ENCODE measurements around the gene DMKN. TPM values are rescaled to one million over a fixed set of nuclear protein-coding genes. Genes with fewer than 3 reads are reported as not detected.
A peak's percentile ranks its signal among the peaks of the same experiment; 100 is the strongest.

The DMKN gene
- total RNA-seq, 3 donors from 2014 or later (not counting 1 experiment from before 2014, with no cell fraction given), result 10.7 to 15.3 (median 11.3) TPM

GRCh38 chr19:35544110-35544802 lies 30.8 kb upstream of the DMKN start:
- peaks cover 30% of the 10 kb centered on the region for H3K4me1 ChIP-seq (ENCODE audit: control insufficient read depth, insufficient read depth, low read length)
- peak overlapping the region; percentile 77 for H3K27ac ChIP-seq (ENCODE audit: low read length)
- no peak for TF ChIP-seq CTCF (IDR thresholded peaks at IDR 0.05)
- no peaks in the 10 kb centered on the region for H3K27me3 ChIP-seq (ENCODE audit: control insufficient read depth, insufficient read depth, low read length)
- 95% methylated on average over 3 of the region's 3 CpGs for WGBS (ENCODE audit: insufficient coverage)
- Mint-ChIP-seq H3K36me3 (no peaks in the 10 kb centered on the region), H3K9me3 (no peaks in the 10 kb centered on the region), H3K27ac (peak overlapping the region; percentile 80 to 91), H3K4me3 (peak overlapping the region; percentile 95), H3K4me1 (peaks cover 32 to 49% of the 10 kb centered on the region in 2 donors), H3K27me3 (ENCODE audit: low read depth in 2 of 2) (no peaks in the 10 kb centered on the region)
- DNase-seq, result no peak
- H3K36me3 ChIP-seq (ENCODE audit: control insufficient read depth, insufficient read depth, low read length), result peaks cover 3% of the 10 kb centered on the region
- ATAC-seq, result no peak
- H3K9me3 ChIP-seq (ENCODE audit: control insufficient read depth, insufficient read depth, low read length), result no peaks in the 10 kb centered on the region
- intact Hi-C loops (cut with micrococcal nuclease), result no loop called here
- H3K4me3 ChIP-seq (ENCODE audit: low read length), result peak overlapping the region; percentile 95

GRCh38 chr19:35543280-35544109 lies 30.0 kb upstream of the DMKN start:
- WGBS (ENCODE audit: insufficient coverage), result 100% methylated on average over 15 of the region's 15 CpGs
- ATAC-seq (no peak), DNase-seq (no peak)
- Histone ChIP-seq H3K27ac (ENCODE audit: low read length) (no peak overlapping the region), H3K4me1 (ENCODE audit: control insufficient read depth, insufficient read depth, low read length) (peaks cover 28% of the 10 kb centered on the region), H3K9me3 (ENCODE audit: control insufficient read depth, insufficient read depth, low read length) (no peaks in the 10 kb centered on the region), H3K27me3 (ENCODE audit: control insufficient read depth, insufficient read depth, low read length) (no peaks in the 10 kb centered on the region), H3K4me3 (ENCODE audit: low read length) (no peak overlapping the region), H3K36me3 (ENCODE audit: control insufficient read depth, insufficient read depth, low read length) (peaks cover 3% of the 10 kb centered on the region)
- Mint-ChIP-seq H3K27ac (peak overlapping the region in 1 of 2 donors; percentile 23), H3K27me3 (ENCODE audit: low read depth in 2 of 2) (no peaks in the 10 kb centered on the region), H3K36me3 (no peaks in the 10 kb centered on the region), H3K4me3 (no peak overlapping the region), H3K9me3 (no peaks in the 10 kb centered on the region), H3K4me1 (peaks cover 24 to 42% of the 10 kb centered on the region in 2 donors)
- intact Hi-C loops (cut with micrococcal nuclease), result no loop called here
- TF ChIP-seq CTCF (IDR thresholded peaks at IDR 0.05), result no peak

- Mint-ChIP-seq H3K9me3 (no peaks in the 10 kb centered on the region), H3K27me3 (ENCODE audit: low read depth in 2 of 2) (no peaks in the 10 kb centered on the region), H3K4me3 (no peak overlapping the region), H3K4me1 (peaks cover 21 to 39% of the 10 kb centered on the region in 2 donors), H3K36me3 (no peaks in the 10 kb centered on the region), H3K27ac (no peak overlapping the region)
- Histone ChIP-seq H3K4me3 (ENCODE audit: low read length) (no peak overlapping the region), H3K4me1 (ENCODE audit: control insufficient read depth, insufficient read depth, low read length) (peaks cover 29% of the 10 kb centered on the region), H3K9me3 (ENCODE audit: control insufficient read depth, insufficient read depth, low read length) (no peaks in the 10 kb centered on the region), H3K36me3 (ENCODE audit: control insufficient read depth, insufficient read depth, low read length) (peaks cover under 1% of the 10 kb centered on the region), H3K27me3 (ENCODE audit: control insufficient read depth, insufficient read depth, low read length) (no peaks in the 10 kb centered on the region), H3K27ac (ENCODE audit: low read length) (no peak overlapping the region)
- no peak for TF ChIP-seq CTCF (IDR thresholded peaks at IDR 0.05)
- no peak for DNase-seq
- WGBS (ENCODE audit: insufficient coverage), result 95% methylated on average over 11 of the region's 11 CpGs
- intact Hi-C loops (cut with micrococcal nuclease), result no loop called here
- ATAC-seq, result no peak
Measured at GRCh38 chr19:35542209-35542608, 28.8 kb upstream of the DMKN start.

Data from natural killer cell (primary cell).